ENCODE measurements around the gene ANKRD33B.
"Not testable (repeated sequence)": the region's sequence is repeated elsewhere in the genome, so short reads cannot be mapped to it uniquely, and the experiment has no call there.

ANKRD33B gene

DNA sequence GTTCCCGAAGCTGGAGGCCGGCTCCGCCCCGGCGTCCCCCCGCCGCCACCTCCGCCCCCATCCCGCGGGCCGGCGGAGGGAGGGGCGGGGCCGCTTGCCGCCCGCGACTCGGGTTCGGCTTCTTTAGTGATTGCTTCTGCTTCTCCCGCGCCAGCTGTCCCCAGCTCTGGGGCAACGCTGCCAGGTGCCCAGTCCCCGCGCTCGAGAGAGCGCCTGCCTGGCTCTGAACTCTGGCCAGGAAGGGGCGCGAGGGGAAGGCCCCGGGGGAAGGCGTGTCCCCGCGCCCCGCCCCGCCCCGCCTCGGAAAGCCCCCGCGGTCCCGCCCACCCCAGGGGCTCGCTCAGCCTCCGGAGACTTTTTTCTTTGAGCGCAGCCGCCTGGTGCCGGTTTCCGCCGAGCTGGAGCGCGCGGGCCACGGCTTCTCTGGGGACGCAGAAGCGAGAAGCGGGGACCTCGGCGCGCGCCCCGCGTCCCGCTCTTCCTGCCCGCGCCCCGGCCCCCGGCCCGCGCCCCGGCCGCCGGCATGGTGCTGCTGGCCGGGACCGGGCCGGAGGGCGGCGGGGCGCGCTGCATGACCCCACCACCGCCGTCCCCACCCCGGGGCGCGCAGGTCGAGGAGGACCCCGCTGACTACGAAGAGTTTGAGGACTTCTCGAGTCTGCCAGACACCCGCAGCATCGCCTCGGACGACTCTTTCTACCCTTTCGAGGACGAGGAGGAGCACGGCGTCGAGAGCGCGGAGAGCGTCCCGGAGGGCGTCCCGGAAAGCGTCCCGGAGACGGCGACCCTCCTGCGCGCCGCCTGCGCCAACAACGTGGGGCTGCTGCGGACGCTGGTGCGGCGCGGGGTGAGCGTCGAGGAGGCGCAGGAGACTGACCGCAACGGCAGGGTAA lies at the start of gene ANKRD33B:
ANKRD33B (plus strand) TSS at position 126 of the 893 bp plus-strand sequence; CDS start at position 524, 398 bp downstream.
- in situ Hi-C loops (cut with MboI; ENCODE audit: low sequenced_read_pairs) = no loop called here

DNA sequence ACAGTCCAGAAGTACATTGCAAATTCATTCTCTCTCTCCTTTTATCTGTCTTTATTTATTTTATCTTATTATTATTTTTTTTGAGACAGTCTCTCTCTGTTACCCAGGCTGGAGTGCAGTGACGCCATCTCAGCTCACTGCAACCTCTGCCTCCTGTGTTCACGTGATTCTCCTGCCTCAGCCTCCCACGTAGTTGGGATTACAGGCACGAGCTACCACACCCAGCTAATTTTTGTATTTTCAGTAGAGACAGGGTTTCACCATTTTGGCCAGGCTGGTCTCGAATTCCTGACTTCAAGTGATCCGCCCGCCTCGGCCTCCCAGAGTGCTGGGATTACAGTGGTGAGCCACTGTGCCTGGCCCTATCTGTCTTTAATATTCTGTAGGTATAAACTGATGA lies 49.3 kb upstream of the ANKRD33B start:
- in situ Hi-C loops (cut with MboI; ENCODE audit: low sequenced_read_pairs) = not testable (repeated sequence)

DNA sequence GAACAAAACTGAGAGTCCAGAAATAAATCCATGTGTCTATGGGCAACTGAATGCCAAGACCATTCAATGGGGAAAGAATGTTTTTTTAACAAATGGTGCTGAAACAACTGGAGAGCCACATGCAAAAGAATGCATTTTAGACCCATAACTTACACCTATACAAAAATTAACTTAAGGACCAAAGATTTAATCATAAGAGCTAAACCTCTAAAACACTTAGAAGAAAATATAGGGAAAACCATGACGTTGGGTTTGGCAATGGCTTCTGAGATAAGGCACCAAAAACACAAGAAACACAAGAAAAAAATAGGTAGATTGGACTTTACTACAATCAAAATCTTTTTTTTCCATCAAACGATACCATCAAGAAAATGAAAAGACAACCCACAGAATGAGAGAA lies 48.4 kb upstream of the ANKRD33B start:
- in situ Hi-C loops (cut with MboI; ENCODE audit: low sequenced_read_pairs) = no loop called here

DNA sequence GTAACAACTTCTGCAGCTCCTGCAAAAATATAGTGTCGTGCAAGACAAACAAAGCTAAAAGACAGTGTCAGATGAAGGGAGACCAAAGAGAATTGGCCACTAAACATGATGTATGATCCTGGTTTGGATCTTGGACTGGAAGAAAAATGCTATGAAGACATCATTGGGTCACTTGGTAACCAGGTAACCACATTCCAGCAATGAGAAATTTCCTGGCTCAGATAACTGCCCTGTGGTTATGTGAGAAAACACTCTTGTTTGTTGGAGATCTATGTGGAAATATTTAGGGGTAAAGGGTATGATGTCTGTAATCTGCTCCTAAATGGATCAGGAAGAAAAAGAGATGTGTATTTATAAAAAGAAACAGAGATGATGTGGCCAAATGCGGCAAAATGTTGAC lies 45.5 kb upstream of the ANKRD33B start:
- in situ Hi-C loops (cut with MboI; ENCODE audit: low sequenced_read_pairs) = no loop called here

DNA sequence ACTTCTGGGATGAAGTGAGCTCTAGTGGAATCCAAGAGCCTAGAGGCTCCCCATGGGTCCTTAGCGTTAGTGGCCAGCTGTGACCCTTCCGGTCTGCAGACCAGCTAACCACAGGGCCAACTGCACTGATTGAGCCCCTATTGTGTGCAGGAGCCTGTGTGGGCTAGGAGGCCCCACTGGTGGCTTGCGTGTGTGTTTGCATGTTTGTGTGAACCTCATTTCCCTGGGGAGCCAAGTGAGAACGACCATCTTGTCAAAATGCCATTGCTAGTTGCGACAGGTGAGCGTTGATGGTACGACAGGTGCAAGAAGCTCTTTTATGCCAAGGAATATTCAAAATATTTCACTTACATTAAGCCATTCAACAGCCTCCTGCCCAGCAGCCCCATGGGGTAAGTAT lies 44.1 kb upstream of the ANKRD33B start:
- in situ Hi-C loops (cut with MboI; ENCODE audit: low sequenced_read_pairs) = no loop called here

DNA sequence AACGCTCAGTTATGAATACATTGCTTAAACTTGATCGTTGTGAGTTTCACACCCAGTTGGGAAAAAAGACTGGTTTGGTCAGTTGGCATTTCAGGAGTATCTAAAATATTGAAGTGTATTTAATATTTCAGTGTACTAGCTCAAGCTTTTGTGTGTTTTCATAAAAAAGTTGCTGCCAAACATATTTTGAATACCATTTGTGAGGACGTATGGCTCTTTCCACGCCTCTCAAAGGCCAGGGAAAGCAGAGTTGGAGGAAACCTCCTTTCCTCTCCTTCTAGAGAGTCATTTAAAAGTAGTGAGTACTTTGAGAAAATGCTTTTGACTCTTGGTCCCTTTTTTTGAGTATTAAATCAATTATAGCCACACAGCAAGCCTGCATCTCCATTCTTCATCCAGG lies 43.2 kb upstream of the ANKRD33B start:
- in situ Hi-C loops (cut with MboI; ENCODE audit: low sequenced_read_pairs) = no loop called here

DNA sequence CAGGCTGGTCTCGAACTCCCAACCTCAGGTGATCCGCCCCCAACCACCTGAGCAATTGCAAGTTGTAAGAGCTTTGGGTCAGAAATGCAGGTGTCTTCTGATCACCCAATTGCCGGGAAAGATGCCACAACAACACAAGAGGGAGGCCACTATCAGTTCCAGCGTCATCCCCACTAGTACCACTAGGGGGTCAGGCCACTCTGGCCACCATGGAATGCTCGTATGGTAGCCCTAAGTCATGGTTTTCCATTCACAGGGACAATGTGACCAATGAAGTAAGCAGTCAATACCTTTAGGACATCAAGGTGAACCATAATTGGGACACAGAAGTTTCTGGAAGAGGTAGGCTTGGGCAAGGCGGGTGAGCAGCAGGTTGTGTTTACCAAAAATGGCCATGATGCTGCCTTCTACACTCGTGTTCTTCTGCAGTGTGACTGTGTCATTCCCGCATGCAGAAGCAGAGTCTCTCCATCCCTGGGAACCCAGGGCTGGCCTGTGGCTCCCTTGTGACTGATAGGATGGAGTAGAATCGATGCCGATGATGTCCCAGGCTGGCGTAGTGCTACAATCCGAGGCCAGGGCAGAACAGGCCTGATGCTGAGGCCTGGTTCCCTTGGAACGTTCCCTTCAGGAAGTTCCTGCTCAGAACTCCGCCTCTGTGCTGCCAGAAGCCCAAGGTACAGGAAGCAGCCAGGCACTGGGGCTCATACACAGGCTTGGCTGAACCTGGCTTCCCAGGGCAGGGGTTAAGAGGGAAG lies 42.2 kb upstream of the ANKRD33B start:
- in situ Hi-C loops (cut with MboI; ENCODE audit: low sequenced_read_pairs) = no loop called here

DNA sequence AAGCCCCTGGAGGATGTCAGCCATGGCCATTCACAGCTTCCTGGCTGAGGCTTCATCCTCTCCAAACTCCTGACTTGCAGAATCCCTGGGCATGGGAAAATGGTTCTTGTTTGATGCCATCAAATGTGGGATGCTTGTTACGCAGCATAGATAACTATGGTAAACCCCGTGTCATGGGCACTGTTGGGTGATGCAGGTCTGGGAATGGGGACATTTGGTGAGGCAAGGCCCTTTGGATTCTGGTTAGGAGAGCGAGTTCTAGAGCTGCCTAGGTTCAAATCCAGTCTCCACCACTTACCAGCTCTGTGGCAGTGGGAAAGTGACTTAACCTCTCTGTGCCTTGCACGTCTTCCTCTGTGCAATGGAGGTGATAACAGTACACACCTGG lies 41.7 kb upstream of the ANKRD33B start:
- in situ Hi-C loops (cut with MboI; ENCODE audit: low sequenced_read_pairs) = no loop called here

DNA sequence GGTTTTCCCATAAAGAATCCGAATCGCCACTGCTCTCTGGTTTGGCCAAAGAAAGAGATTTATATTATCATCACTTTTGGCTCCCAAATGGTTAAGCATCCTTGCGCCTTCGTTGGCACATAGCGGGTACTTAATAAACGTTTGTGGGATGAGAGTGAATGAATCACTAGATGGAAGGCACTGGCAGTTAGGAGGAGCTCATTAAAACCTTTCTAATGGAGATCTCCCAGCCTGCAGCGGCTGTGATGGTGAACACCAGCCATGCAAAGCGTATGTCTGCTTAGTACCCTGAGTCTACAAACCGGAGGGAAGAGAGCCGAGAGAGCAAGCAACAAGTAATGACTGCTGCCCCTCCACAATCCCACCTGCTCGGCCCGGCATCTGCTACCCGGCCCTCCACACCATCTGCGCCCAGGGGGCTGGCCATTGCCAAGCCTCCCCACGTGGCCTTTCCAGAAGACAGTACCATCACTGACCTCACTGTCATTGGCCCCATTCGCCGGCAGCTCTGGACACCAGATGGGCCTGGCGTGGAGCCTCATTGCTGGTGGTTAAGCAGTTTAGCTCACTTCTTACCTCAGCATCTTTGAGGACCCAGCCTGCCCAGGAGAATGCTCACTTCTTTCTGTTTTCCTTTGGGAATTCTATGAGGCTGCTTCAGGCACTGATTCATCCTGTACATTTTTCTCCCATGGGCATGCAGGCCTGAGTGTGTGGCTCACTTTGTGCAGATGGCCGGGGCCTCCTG lies 39.3 kb upstream of the ANKRD33B start:
- in situ Hi-C loops (cut with MboI; ENCODE audit: low sequenced_read_pairs) = no loop called here

DNA sequence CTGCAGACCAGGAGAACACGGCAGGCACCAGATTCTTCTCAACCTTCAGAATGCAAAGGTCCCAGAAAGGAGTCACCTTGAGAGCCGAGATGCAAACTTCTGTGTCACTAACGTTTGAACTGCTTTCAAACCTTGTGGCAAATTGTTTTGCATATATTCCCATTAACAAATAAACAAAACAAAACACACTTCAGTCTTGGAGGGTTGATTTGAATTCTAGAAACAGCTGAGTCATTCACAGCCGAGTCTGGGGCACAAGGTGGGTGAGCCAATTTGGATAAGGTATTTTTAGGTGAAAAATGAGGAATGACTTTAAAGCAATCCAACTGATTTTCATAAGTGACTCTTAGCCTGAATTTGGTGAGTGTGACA lies 38.8 kb upstream of the ANKRD33B start:
- in situ Hi-C loops (cut with MboI; ENCODE audit: low sequenced_read_pairs) = no loop called here

DNA sequence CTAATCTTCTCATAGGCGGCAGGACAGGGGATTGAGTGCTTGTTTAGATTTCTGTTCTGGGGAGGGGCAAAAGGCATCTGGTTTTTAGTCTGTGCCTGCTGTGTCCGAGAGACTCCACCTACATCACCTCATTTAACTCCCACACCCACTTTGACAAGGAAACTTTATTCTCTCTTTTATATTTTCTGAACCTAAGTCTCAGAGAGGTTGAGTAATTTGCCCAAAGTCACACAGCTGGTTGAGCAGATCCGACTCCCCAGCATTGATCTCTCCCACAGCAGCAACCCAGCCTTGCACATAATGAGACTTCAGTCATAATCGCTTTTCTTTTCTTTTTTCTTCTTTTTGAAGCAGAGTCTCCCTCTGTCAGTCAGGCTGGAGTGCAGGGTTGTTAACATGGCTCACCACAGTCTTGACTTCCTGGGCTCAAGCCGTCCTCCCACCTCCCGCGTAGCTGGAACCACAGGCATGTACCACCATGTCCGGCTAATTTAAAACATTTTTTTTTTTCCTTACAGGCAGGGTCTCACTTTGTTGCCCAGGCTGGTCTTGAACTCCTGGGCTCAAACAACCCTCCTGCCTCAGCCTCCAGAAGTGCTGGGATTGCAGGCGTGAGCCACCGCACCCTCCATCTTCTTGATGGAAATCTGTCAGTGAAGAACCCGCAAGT lies 36.5 kb upstream of the ANKRD33B start:
- in situ Hi-C loops (cut with MboI; ENCODE audit: low sequenced_read_pairs) = no loop called here

DNA sequence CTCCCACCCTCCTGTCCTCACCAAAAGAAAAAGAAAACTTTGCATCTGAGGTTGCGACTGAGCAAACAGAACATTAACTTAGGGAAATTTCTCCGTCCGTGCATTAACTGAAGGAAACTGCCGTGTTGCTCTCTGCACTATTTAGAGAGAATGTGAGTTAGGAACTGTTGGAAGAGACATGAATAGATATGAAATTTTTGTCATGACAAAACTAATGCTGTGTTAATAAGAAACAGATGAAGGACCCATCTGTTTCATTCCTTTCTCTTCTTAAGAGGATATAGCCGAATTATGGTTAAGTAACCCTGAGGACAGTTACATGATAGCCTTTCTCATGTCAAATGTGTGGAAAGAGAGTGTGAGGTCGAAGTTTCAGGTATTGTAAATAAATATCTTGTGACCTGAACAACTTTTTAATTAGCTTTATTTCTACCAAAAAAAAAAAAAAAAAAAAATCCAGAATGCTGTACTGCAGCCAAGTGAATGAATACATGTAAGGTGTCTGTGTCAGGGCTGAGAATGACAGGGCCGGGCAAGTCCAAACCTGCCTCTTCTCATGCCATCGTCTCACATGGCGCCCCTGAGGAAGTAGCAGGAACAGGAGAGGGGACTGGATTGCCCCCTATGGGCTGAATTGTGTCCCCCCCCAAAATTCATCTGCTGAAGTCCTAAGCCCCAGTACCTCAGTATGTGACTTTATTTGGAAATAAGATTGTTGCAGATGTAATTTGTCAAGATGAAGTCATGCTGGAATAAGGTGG lies 35.6 kb upstream of the ANKRD33B start:
- in situ Hi-C loops (cut with MboI; ENCODE audit: low sequenced_read_pairs) = no loop called here

DNA sequence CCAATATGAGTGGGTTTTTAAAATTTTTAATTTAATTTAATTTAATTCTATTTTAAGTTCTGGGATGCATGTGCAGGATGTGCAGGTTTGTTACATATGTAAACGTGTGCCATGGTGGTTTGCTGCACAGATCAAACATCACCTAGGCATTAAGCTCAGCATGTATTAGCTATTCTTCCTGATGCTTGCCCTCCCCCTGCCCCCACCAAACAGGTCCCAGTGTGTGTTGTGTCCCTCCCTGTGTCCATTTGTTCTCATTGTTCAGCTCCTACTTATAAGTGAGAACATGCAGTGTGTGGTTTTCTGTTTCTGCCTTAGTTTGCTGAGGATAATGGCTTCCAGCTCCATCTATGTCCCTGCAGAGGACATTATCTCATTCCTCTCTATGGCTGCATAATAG lies 35.0 kb upstream of the ANKRD33B start:
- in situ Hi-C loops (cut with MboI; ENCODE audit: low sequenced_read_pairs) = no loop called here

DNA sequence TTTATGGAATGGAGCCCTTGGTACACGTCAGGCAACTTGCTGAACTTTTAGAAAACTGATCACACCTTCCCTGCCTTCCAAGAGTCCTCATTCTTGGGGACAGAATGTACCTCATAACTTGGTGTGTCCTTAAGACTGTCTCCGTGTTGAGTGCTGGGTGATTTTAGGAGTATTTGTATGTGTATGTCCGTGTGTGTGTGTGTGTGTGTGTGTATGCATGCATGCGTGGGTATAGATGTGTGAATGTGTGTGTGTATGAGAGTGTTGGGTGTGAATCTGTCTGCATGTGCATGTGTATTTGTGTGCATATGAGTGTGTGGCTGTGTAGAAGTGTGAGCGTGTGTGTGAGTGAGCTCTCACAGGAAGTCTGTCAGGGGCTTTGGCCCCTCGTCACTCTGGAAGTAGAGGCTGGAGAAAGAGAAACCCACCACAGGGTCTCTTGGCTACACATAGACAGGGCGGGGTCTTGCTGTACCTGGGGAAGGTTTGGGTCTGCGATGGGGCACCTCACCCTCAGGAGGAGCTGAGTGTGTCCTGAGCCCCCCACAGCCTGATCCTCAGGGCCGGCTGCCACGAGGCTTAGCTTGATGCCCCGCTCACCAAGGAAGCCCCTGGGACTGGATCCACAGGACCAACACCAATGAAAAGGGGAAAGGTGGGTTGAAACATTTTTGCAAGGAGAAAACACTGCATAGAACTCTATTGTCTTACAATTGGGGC lies 33.1 kb upstream of the ANKRD33B start:
- in situ Hi-C loops (cut with MboI; ENCODE audit: low sequenced_read_pairs) = no loop called here

DNA sequence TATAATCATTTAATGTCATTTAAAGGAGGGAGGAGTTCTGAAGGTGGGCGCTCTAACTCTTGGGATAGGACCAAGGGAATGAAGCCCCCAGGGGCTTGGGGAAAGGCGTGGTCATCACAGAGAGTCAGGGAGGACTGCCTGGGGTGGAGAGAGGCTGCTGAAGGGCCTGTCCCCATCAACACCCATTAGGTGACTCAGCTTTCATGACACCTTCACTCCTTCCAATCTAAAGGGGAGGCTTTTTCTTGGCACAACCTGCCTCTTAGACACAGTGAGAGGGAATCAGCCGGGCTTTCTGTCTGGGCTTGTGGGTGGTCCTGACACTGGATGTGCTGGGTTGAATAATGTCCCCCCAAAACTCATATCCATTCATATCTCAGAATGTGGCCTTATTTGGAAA lies 31.4 kb upstream of the ANKRD33B start:
- in situ Hi-C loops (cut with MboI; ENCODE audit: low sequenced_read_pairs) = no loop called here

DNA sequence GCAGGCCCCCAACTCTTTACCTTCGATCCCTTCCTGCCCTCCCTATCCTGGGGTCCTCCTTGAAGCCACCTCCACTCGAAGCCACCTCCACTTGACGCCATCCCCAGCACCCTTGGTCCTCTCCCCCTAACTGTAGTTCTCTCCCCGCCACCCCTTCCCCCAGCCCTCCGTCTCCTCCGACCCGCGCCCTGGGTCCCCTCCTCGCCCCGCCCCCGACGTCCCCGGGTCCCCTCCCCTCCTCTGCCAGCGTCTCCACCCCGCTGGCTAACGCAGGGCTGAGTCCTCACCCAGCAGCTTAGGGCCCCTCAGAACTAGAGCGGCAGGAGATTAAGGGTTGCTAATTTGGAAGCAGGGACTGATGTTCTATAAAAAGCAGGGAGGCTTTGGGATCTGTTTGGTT lies 30.6 kb upstream of the ANKRD33B start:
- in situ Hi-C loops (cut with MboI; ENCODE audit: low sequenced_read_pairs) = no loop called here

DNA sequence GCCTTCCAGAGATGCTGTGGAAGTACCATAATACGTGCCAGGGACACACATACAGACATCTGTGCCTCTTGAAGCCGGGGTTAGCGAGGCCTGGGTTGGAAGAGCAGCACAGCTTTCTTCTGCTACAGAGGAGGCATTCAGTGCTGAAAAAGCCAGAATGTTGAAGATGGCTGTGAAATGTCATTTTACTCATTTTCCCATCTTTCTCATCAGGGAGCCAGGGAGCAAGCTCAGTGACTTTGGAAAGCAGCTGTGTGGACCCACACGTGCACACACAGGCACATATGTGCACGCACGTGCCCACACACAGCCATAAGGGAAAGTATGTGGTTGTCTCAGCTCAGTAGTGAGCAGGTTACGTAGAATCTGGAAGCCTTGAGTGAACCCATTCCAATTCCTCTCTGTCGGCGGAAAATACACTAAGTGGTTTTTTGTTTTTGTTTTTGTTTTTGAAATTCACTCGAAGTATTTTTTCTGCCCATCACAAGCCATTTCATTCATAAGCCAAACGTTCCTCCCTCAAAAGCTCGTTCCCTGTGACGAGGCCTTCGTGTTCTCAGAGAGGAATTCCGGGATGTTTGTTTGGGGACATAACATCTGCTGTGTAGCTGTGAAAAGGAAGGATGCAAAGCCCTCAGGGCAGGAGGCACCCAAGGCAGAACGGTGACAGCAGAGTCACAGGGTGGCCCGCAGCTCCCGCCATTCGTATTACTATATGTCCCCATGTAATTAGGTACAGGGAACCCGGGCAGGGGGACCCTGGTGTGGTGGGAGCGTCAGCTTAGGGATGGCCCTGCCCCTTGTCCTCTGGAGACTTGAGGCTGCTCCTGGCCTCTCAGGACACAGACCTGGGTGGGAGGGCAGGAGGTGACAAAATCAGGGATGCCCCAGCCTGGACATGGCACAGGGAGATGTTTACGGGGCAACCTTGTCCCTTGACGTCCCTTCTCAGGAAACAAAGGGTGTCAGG lies 29.0 kb upstream of the ANKRD33B start:
- in situ Hi-C loops (cut with MboI; ENCODE audit: low sequenced_read_pairs) = no loop called here

DNA sequence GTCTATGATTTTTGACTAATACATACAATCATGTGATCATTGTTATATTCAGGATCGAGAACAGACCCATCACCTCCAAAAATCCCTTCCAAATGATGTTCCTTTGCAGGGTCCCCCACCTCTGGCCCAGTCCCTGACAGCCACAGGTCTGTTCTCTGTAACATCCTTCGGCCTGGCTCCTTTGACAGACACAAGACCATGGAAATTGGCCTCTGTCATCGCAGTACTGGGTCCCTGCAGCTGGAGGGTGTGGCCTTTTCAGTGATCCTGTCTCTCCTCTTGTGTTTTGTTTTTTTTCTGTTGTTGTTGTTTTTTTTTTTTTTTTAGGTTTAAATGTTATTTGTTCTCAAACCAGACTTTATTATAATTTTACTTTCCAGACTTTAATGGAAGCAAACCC lies 27.4 kb upstream of the ANKRD33B start:
- in situ Hi-C loops (cut with MboI; ENCODE audit: low sequenced_read_pairs) = no loop called here

All from HL-60/S4 treated with retinoic acid at 250 ng/mL for 4 days and 3 days (cell line).